Left ventricle myocardium superior (tissue), 1 donor: ENCODE results near the gene SOHLH1. TPM values are rescaled to one million over a fixed set of nuclear protein-coding genes. Genes with fewer than 3 reads are reported as not detected.

Source experiments
- ATAC-seq: fragments of 200-7000 bp; cut with Tn5 transposase; one replicate; pipeline ENCODE4 v1.9.1; 2020; ENCODE audit warnings: mild to moderate bottlenecking, moderate library complexity
- DNase-seq: peaks from one replicate; pipeline ENCODE4 v3.0.0-alpha.2; 2020
- intact Hi-C: fragments of 100-400 bp; cut with micrococcal nuclease; formaldehyde crosslinking; loops from one replicate; pipeline ENCODE4 v1.11.0; 2022
- long read RNA-seq: library from polyadenylated mRNA; unstranded; transcript quantifications from one replicate; pipeline ENCODE4 v2.0.0, GENCODE V29; 2021
- total RNA-seq: library from RNA; stranded (reverse); fragmentation: NEBNext Ultra II Directional; extraction: Animal tissue kit (Norgen Biotek cat#: 25700); gene quantifications from one replicate; pipeline ENCODE4 v1.2.1, GENCODE V29; 2021
- donor health status: DM: no; HTN: yes; CAD: no; lungs with severe emphysema.

Gene SOHLH1
- total RNA-seq, result not detected
- long read RNA-seq, result 0 reads

- ATAC-seq (no peak), DNase-seq (no peak)
- intact Hi-C loops, result no loop called here
These were observed at the start of gene SOHLH1 for GRCh38 chr9:135699440-135699839. Gene SOHLH1, minus strand, starts transcription at chr9:135699481. Its CDS starts 14 bp downstream, at chr9:135699467.

- intact Hi-C loops, result no loop called here
- DNase-seq (no peak), ATAC-seq (no peak)
These were observed 49.4 kb upstream of the SOHLH1 start for GRCh38 chr9:135748676-135749075.

- DNase-seq (no peak), ATAC-seq (no peak)
- intact Hi-C loops, result no loop called here
These were observed 48.0 kb upstream of the SOHLH1 start for GRCh38 chr9:135747311-135747710.

GRCh38 chr9:135746565-135746964, 47.3 kb upstream of the SOHLH1 start:
- intact Hi-C loops, result no loop called here
- ATAC-seq (no peak), DNase-seq (no peak)

GRCh38 chr9:135745686-135746324, 46.5 kb upstream of the SOHLH1 start:
- intact Hi-C loops, result no loop called here
- DNase-seq, result no peak
- ATAC-seq, result no peak

- DNase-seq (no peak), ATAC-seq (no peak)
- intact Hi-C loops, result no loop called here
These were observed 45.9 kb upstream of the SOHLH1 start for GRCh38 chr9:135745189-135745588.

- intact Hi-C loops, result no loop called here
- DNase-seq, result no peak
- peak; percentile 21 for ATAC-seq
These were observed 45.2 kb upstream of the SOHLH1 start for GRCh38 chr9:135744333-135745070.

GRCh38 chr9:135743546-135744332, 44.5 kb upstream of the SOHLH1 start:
- intact Hi-C loops, result no loop called here
- peak; percentile 92 for ATAC-seq
- peak; percentile 75 for DNase-seq

- intact Hi-C loops, result no loop called here
- ATAC-seq, result no peak
- no peak for DNase-seq
These were observed 43.7 kb upstream of the SOHLH1 start for GRCh38 chr9:135743021-135743420.

GRCh38 chr9:135741276-135742219, 42.3 kb upstream of the SOHLH1 start:
- no peak for ATAC-seq
- no peak for DNase-seq
- intact Hi-C loops, result no loop called here

- DNase-seq, result no peak
- no peak for ATAC-seq
- intact Hi-C loops, result no loop called here
These were observed 40.3 kb upstream of the SOHLH1 start for GRCh38 chr9:135739271-135740220.

- intact Hi-C loops, result no loop called here
- no peak for ATAC-seq
- DNase-seq, result no peak
These were observed 38.7 kb upstream of the SOHLH1 start for GRCh38 chr9:135737840-135738521.

GRCh38 chr9:135736979-135737839, 37.9 kb upstream of the SOHLH1 start:
- intact Hi-C loops, result no loop called here
- ATAC-seq (no peak), DNase-seq (no peak)

- ATAC-seq (no peak), DNase-seq (no peak)
- intact Hi-C loops, result no loop called here
These were observed 37.1 kb upstream of the SOHLH1 start for GRCh38 chr9:135736272-135736978.

GRCh38 chr9:135734616-135735144, 35.4 kb upstream of the SOHLH1 start:
- intact Hi-C loops, result no loop called here
- no peak for ATAC-seq
- no peak for DNase-seq
